GM12878 (cell line): ENCODE data around the gene SDC1.

Experiments
- ESRRA ChIP-seq: IDR thresholded peaks from 2 replicates; pipeline ENCODE4 v1.6.1; 2012; ENCODE audit warnings: mild to moderate bottlenecking, low read length, improper control_type of control experiment
- FOXM1 ChIP-seq: IDR thresholded peaks from 2 replicates; pipeline ENCODE4 v1.6.1; 2012; ENCODE audit warnings: low read depth, mild to moderate bottlenecking, inconsistent platforms, low read length, moderate library complexity
- JUND ChIP-seq: IDR thresholded peaks from 2 replicates; pipeline ENCODE4 v1.6.1; 2012; ENCODE audit warnings: low read depth, mild to moderate bottlenecking, low read length, improper control_type of control experiment, moderate library complexity
- PAX8 ChIP-seq: fragments of 450-650 bp; IDR thresholded peaks from 2 replicates; pipeline ENCODE4 v1.6.1; 2017; ENCODE audit warnings: mild to moderate bottlenecking, moderate library complexity
- POLR2AphosphoS5 ChIP-seq: IDR thresholded peaks from 2 replicates; pipeline ENCODE4 v1.6.1; 2011; ENCODE audit warnings: mild to moderate bottlenecking, low read length, inconsistent platforms
- RAD51 ChIP-seq: fragments of 450-650 bp; IDR thresholded peaks from 2 replicates; pipeline ENCODE4 v1.6.1; 2016; ENCODE audit warnings: moderate library complexity, mild to moderate bottlenecking, inconsistent platforms
- SMAD1 ChIP-seq: fragments of 450-650 bp; IDR thresholded peaks from 2 replicates; pipeline ENCODE4 v1.6.1; 2018; ENCODE audit warnings: mild to moderate bottlenecking, low read depth; ENCODE audit not compliant: partially characterized antibody
- SP1 ChIP-seq: IDR thresholded peaks from one replicate; pipeline ENCODE4 v1.6.1; 2011; ENCODE audit warnings: low read depth, low read length
- SRF ChIP-seq, 2 experiments: IDR thresholded peaks; 2 replicates each; pipeline ENCODE4 v1.6.1; 2011; ENCODE audit warnings: low read depth in 2 of 2, low read length in 2 of 2, mild to moderate bottlenecking in 1 of 2, moderate library complexity in 1 of 2
- TAF1 ChIP-seq: IDR thresholded peaks from 2 replicates; pipeline ENCODE4 v1.6.1; 2011; ENCODE audit warnings: mild to moderate bottlenecking, low read depth, low read length, borderline replicate concordance
- TBL1XR1 ChIP-seq: IDR thresholded peaks from 2 replicates; pipeline ENCODE4 v1.6.1; 2012; ENCODE audit warnings: low read depth, low read length, improper control_type of control experiment
- TF ChIP-seq, protein P1 (sequence below): IDR thresholded peaks from 2 replicates; pipeline ENCODE4 v1.6.1; 2012; ENCODE audit warnings: low read depth, low read length, improper control_type of control experiment
- TF ChIP-seq, protein P2 (sequence below), 3 experiments: IDR thresholded peaks in 2 of 3; conservative IDR thresholded peaks in 1 of 3; 2 replicates each; pipeline ENCODE4 v1.5.1; 2011; ENCODE audit warnings: low read depth in 3 of 3, low read length in 3 of 3, mild to moderate bottlenecking in 3 of 3, control low read depth in 2 of 3, moderate library complexity in 2 of 3, inconsistent platforms in 1 of 3, mixed read lengths in 1 of 3; ENCODE audit not compliant: control insufficient read depth in 2 of 3, insufficient read depth in 1 of 3; ENCODE audit errors: extremely low read depth in 1 of 3
- TF ChIP-seq, protein P3 (sequence below): IDR thresholded peaks from 2 replicates; pipeline ENCODE4 v1.6.1; 2012; ENCODE audit warnings: low read length, inconsistent platforms

DNA sequence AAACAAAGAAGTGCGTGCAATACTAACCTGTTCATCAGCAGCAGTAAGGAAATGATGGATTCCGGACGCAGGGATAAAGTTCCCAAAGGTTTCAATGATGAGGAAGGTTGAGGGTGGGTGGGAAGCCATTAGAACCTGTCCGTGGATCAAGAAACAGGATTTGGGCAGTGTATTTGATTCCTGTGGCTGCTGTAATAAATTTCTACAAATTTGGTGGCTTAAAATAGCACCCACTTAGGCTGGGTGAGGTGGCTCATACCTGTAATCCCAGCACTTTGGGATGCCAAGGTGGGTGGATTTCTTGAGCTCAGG is 5.1 kb upstream of the SDC1 start:
- TF ChIP-seq TAF1 = no peak
- TF ChIP-seq PAX8 = no peak
- TF ChIP-seq, protein P1, sequence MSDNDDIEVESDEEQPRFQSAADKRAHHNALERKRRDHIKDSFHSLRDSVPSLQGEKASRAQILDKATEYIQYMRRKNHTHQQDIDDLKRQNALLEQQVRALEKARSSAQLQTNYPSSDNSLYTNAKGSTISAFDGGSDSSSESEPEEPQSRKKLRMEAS = no peak
- TF ChIP-seq, protein P2, sequence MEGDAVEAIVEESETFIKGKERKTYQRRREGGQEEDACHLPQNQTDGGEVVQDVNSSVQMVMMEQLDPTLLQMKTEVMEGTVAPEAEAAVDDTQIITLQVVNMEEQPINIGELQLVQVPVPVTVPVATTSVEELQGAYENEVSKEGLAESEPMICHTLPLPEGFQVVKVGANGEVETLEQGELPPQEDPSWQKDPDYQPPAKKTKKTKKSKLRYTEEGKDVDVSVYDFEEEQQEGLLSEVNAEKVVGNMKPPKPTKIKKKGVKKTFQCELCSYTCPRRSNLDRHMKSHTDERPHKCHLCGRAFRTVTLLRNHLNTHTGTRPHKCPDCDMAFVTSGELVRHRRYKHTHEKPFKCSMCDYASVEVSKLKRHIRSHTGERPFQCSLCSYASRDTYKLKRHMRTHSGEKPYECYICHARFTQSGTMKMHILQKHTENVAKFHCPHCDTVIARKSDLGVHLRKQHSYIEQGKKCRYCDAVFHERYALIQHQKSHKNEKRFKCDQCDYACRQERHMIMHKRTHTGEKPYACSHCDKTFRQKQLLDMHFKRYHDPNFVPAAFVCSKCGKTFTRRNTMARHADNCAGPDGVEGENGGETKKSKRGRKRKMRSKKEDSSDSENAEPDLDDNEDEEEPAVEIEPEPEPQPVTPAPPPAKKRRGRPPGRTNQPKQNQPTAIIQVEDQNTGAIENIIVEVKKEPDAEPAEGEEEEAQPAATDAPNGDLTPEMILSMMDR (IDR thresholded peaks at IDR 0.05 in 2 of 3, conservative IDR thresholded peaks at IDR 0.05 in 1 of 3; ENCODE audit: control insufficient read depth in 2 of 3, extremely low read depth in 1 of 3, insufficient read depth in 1 of 3, low read depth in 3 of 3, low read length in 3 of 3) = no peak
- TF ChIP-seq ESRRA = no peak
- TF ChIP-seq RAD51 = no peak
- TF ChIP-seq SP1 = no peak
- no peak for TF ChIP-seq POLR2AphosphoS5
- TF ChIP-seq SMAD1 = no peak
- TF ChIP-seq TBL1XR1 = no peak
- no peak for TF ChIP-seq SRF (IDR thresholded peaks at IDR 0.05; ENCODE audit: low read depth in 2 of 2, low read length in 2 of 2)
- no peak for TF ChIP-seq JUND
- TF ChIP-seq FOXM1 = no peak
- TF ChIP-seq, protein P3, sequence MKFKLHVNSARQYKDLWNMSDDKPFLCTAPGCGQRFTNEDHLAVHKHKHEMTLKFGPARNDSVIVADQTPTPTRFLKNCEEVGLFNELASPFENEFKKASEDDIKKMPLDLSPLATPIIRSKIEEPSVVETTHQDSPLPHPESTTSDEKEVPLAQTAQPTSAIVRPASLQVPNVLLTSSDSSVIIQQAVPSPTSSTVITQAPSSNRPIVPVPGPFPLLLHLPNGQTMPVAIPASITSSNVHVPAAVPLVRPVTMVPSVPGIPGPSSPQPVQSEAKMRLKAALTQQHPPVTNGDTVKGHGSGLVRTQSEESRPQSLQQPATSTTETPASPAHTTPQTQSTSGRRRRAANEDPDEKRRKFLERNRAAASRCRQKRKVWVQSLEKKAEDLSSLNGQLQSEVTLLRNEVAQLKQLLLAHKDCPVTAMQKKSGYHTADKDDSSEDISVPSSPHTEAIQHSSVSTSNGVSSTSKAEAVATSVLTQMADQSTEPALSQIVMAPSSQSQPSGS = no peak
